Measurements from ENCODE around the gene HPS1. TPM values are rescaled to one million over a fixed set of nuclear protein-coding genes. Genes with fewer than 3 reads are reported as not detected.

Gene HPS1
- 29.2 to 38.4 TPM (median 35.2 TPM) in 5 replicates for total RNA-seq (2022; extraction: Qiagen RNA extraction; ENCODE audit: low read depth)

GRCh38 chr10:98446661-98447221 lies at the start of gene HPS1:
Gene HPS1, minus strand, starts transcription at chr10:98446935. Its CDS starts 3,695 bp downstream, at chr10:98443240.

GRCh38 chr10:98414932-98415730 lies 31.6 kb downstream of the HPS1 start, which contains the start of gene PYROXD2:
Gene PYROXD2, minus strand, starts transcription at chr10:98415182. Its CDS starts 47 bp downstream, at chr10:98415135.

Other genes with a start within 250 kb of the HPS1 start
- gene LOXL4, start 178.7 kb downstream of the HPS1 start, total RNA-seq (2022; extraction: Qiagen RNA extraction; ENCODE audit: low read depth): 1.2 to 1.5 TPM (median 1.3 TPM) in 5 replicates
- gene PYROXD2, start 31.8 kb downstream of the HPS1 start, total RNA-seq (2022; extraction: Qiagen RNA extraction; ENCODE audit: low read depth): 4.1 to 5.1 TPM (median 4.6 TPM) in 5 replicates